HCT116 (cell line): Measurements from ENCODE around the gene ZNF276. TPM values are rescaled to one million over a fixed set of nuclear protein-coding genes. Genes with fewer than 3 reads are reported as not detected.

Experiments
- ATAC-seq: fragments of 200-7000 bp; cut with Tn5 transposase; 2 replicates; pipeline ENCODE4 v1.9.1; 2020; ENCODE audit warnings: mild to moderate bottlenecking, moderate library complexity
- BruUV-seq: library from RNA; stranded (reverse); fragments of 400-500 nt; replicated peaks from 2 replicates; lab custom pipeline; 2021; lab: Mats Ljungman, UMichigan
- CTCF ChIA-PET: fragments of 300-600 bp; sonication (Branson Sonifier 250); formaldehyde crosslinking; loops from one replicate; lab custom pipeline; 2021; ENCODE audit warnings: antibody characterized with exemption; lab: Charles Lee
- POLR2A ChIA-PET: fragments of 300-600, 350-600 bp; sonication (Branson Sonifier 250); formaldehyde crosslinking; loops from one replicate; lab custom pipeline; 2021; ENCODE audit warnings: antibody characterized with exemption; lab: Charles Lee
- RAD21 ChIA-PET, 2 experiments: fragments of 300-600 bp; sonication (Branson Sonifier 250); formaldehyde crosslinking; loops; one replicate each; lab custom pipeline; 2023; ENCODE audit warnings: low total read pairs in 2 of 2; ENCODE audit not compliant: uncharacterized antibody in 2 of 2, unreplicated experiment in 2 of 2, low non-redundant PET in 1 of 2; lab: Charles Lee
- DNase-seq: peaks from one replicate; pipeline ENCODE4 v3.0.0-alpha.2; 2010; ENCODE audit warnings: low read depth, low spot score
- H2AFZ ChIP-seq: fragments of 200-600 bp; shearing (Covaris generic), sonication (generic); 2 replicates; pipeline ENCODE4 v1.6.1; 2017; ENCODE audit warnings: low read depth, mixed run types, mixed read lengths, antibody characterized with exemption, low read length; ENCODE audit not compliant: poor library complexity, severe bottlenecking
- H3K27ac ChIP-seq: 2 replicates; pipeline ENCODE4 v1.5.1; 2012; ENCODE audit warnings: low read depth, low read length
- H3K27me3 ChIP-seq: fragments of 200-600 bp; sonication (generic); 2 replicates; pipeline ENCODE4 v1.6.1; 2016; ENCODE audit warnings: mixed run types, low read length, mixed read lengths; ENCODE audit not compliant: insufficient read depth
- H3K36me3 ChIP-seq, 2 experiments: fragments of 200-500 bp in 1 of 2; fragments of 200-600 bp in 1 of 2; sonication (Bioruptor generic) in 1 of 2; sonication (generic) in 1 of 2; 2 replicates each; pipeline versions ENCODE4 v1.5.1 to v1.6.1; 2014 to 2016; ENCODE audit warnings: low read length in 2 of 2, inconsistent platforms in 1 of 2, mixed read lengths in 1 of 2, mixed run types in 1 of 2; ENCODE audit not compliant: insufficient read depth in 2 of 2, control insufficient read depth in 1 of 2
- H3K4me1 ChIP-seq, 2 experiments: fragments of 200-600 bp in 1 of 2; sonication (generic) in 1 of 2; 2 replicates each; pipeline versions ENCODE4 v1.5.1 to v1.6.1; 2012 to 2017; ENCODE audit warnings: low read length in 2 of 2, inconsistent platforms in 1 of 2, mild to moderate bottlenecking in 1 of 2, mixed read lengths in 1 of 2, mixed run types in 1 of 2, moderate library complexity in 1 of 2; ENCODE audit not compliant: insufficient read depth in 2 of 2, control insufficient read depth in 1 of 2
- H3K4me2 ChIP-seq: fragments of 200-600 bp; sonication (generic); 2 replicates; pipeline ENCODE4 v1.6.1; 2017; ENCODE audit warnings: mixed run types, low read length, mixed read lengths
- H3K4me3 ChIP-seq, 2 experiments: fragments of 200-600 bp in 1 of 2; sonication (generic) in 1 of 2; replicated peaks in 1 of 2; 2 replicates each; pipeline ENCODE4 v1.5.1; 2011 to 2016; ENCODE audit warnings: low read length in 2 of 2, control low read depth in 1 of 2, low read depth in 1 of 2, mild to moderate bottlenecking in 1 of 2, mixed read lengths in 1 of 2, mixed run types in 1 of 2
- H3K79me2 ChIP-seq: fragments of 200-600 bp; sonication (generic); 2 replicates; pipeline ENCODE4 v1.6.1; 2017; ENCODE audit warnings: mild to moderate bottlenecking, mixed run types, low read length, moderate library complexity, mixed read lengths; ENCODE audit not compliant: insufficient read depth
- H3K9ac ChIP-seq: fragments of 200-600 bp; sonication (generic); 2 replicates; pipeline ENCODE4 v1.6.1; 2016; ENCODE audit warnings: low read length, mixed read lengths
- H3K9me2 ChIP-seq: fragments of 200-600 bp; sonication (generic), shearing (Covaris generic); 2 replicates; pipeline ENCODE4 v1.6.1; 2017; ENCODE audit warnings: mixed run types, mild to moderate bottlenecking, moderate library complexity; ENCODE audit not compliant: insufficient read depth
- H3K9me3 ChIP-seq, 2 experiments: fragments of 200-500 bp in 1 of 2; fragments of 200-600 bp in 1 of 2; sonication (Bioruptor generic) in 1 of 2; sonication (generic) in 1 of 2; 2 replicates each; pipeline ENCODE4 v1.6.1; 2014 to 2017; ENCODE audit warnings: low read length in 2 of 2, mixed read lengths in 2 of 2, inconsistent platforms in 1 of 2, low read depth in 1 of 2, mild to moderate bottlenecking in 1 of 2, mixed run types in 1 of 2, moderate library complexity in 1 of 2; ENCODE audit not compliant: control insufficient read depth in 1 of 2, insufficient read depth in 1 of 2
- H4K20me1 ChIP-seq: fragments of 200-600 bp; sonication (generic), shearing (Covaris generic); 2 replicates; pipeline ENCODE4 v1.6.1; 2017; ENCODE audit warnings: mixed run types, mild to moderate bottlenecking, moderate library complexity; ENCODE audit not compliant: insufficient read depth
- CBX3 ChIP-seq: IDR thresholded peaks from 2 replicates; pipeline ENCODE4 v1.6.1; 2012; ENCODE audit warnings: low read depth
- EGR1 ChIP-seq: IDR thresholded peaks from 2 replicates; pipeline ENCODE4 v1.6.1; 2012; ENCODE audit warnings: low read depth
- RAD21 ChIP-seq: IDR thresholded peaks from 2 replicates; pipeline ENCODE4 v1.6.1; 2012; ENCODE audit warnings: low read depth, mild to moderate bottlenecking
- SRF ChIP-seq: IDR thresholded peaks from 2 replicates; pipeline ENCODE4 v1.6.1; 2012; ENCODE audit warnings: low read depth
- TCF7L2 ChIP-seq: IDR thresholded peaks from 2 replicates; pipeline ENCODE4 v1.7.0; 2011; ENCODE audit warnings: borderline replicate concordance, inconsistent platforms; ENCODE audit not compliant: insufficient read depth, insufficient read length; ENCODE audit errors: extremely low read depth
- ZFX ChIP-seq: fragments of 450-650 bp; IDR thresholded peaks from 2 replicates; pipeline ENCODE4 v1.6.1; 2017
- ZNF274 ChIP-seq: fragments of 200-500 bp; sonication (Bioruptor generic); IDR thresholded peaks from 2 replicates; pipeline ENCODE4 v1.6.1; 2014; ENCODE audit warnings: mild to moderate bottlenecking, low read depth, low read length, inconsistent platforms
- intact Hi-C: fragments of 100-400 bp; cut with micrococcal nuclease; formaldehyde crosslinking; loops from 2 replicates; pipeline ENCODE4 v1.10.0; 2022
- total RNA-seq: library from RNA; stranded (reverse); gene quantifications from one replicate; pipeline ENCODE4 v1.2.1, GENCODE V29; 2021; ENCODE audit not compliant: unreplicated experiment
- TF ChIP-seq, protein P1 (sequence below): IDR thresholded peaks from 2 replicates; pipeline ENCODE4 v1.6.1; 2012
- TF ChIP-seq, protein P2 (sequence below): IDR thresholded peaks from 2 replicates; pipeline ENCODE4 v1.6.1; 2012
- TF ChIP-seq, protein P3 (sequence below): IDR thresholded peaks from 2 replicates; pipeline ENCODE4 v1.6.1; 2011; ENCODE audit warnings: mild to moderate bottlenecking, low read length, moderate library complexity; ENCODE audit not compliant: insufficient replicate concordance; ENCODE audit errors: extremely low read depth

The ZNF276 gene
- total RNA-seq, 1 experiment from 2014 or later, result 49.9 TPM

DNA sequence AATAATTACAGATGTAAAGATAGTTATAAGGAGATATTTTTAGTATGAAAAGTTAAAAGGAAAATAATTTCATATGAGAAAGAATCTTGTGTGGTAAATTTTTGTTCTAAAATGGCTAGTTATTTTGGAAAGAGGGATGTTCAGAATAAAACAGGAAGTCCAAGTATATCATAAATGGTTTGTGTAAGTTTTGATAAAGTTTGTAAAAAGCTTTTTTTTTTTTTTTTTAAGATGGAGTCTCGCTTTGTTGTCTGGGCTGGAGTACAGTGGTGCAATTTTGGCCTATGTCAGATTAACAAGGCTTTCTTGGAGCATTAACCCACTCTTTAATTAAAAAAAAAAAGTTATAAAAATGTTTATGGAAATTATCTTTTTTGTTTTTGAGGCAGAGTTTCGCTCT lies 43.1 kb upstream of the ZNF276 start:
- Histone ChIP-seq H3K4me3 (no peak overlapping the region), H3K27me3 (no peaks in the 10 kb centered on the region), H2AFZ (no peak overlapping the region), H3K36me3 (0 out of 4 replicates have a peak, but pooled peaks cover 0 to 6% of the 10 kb centered on the region in 2 experiments), H3K79me2 (no peaks in the 10 kb centered on the region), H3K9me3 (peaks cover 15 to 24% of the 10 kb centered on the region in 2 experiments; a peak in 2 of 4 replicates), H3K9ac (no peak overlapping the region), H3K9me2 (no peaks in the 10 kb centered on the region), H4K20me1 (no peaks in the 10 kb centered on the region), H3K4me1 (no peaks in the 10 kb centered on the region), H3K27ac (no peak overlapping the region), H3K4me2 (no peak overlapping the region)
- ChIA-PET CTCF (no interaction called here), RAD21 (no interaction called here), POLR2A (no interaction called here)
- intact Hi-C loops, result no loop called here
- no peak for DNase-seq
- BruUV-seq, result no TSS peak
- TF ChIP-seq, protein P1, sequence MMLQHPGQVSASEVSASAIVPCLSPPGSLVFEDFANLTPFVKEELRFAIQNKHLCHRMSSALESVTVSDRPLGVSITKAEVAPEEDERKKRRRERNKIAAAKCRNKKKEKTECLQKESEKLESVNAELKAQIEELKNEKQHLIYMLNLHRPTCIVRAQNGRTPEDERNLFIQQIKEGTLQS, result no peak
- TF ChIP-seq, protein P2, sequence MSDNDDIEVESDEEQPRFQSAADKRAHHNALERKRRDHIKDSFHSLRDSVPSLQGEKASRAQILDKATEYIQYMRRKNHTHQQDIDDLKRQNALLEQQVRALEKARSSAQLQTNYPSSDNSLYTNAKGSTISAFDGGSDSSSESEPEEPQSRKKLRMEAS, result no peak
- peak; percentile 73; the same call in 1 of the 2 replicates for TF ChIP-seq CBX3
- TF ChIP-seq SRF, result no peak
- TF ChIP-seq, protein P3, sequence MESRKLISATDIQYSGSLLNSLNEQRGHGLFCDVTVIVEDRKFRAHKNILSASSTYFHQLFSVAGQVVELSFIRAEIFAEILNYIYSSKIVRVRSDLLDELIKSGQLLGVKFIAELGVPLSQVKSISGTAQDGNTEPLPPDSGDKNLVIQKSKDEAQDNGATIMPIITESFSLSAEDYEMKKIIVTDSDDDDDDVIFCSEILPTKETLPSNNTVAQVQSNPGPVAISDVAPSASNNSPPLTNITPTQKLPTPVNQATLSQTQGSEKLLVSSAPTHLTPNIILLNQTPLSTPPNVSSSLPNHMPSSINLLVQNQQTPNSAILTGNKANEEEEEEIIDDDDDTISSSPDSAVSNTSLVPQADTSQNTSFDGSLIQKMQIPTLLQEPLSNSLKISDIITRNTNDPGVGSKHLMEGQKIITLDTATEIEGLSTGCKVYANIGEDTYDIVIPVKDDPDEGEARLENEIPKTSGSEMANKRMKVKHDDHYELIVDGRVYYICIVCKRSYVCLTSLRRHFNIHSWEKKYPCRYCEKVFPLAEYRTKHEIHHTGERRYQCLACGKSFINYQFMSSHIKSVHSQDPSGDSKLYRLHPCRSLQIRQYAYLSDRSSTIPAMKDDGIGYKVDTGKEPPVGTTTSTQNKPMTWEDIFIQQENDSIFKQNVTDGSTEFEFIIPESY, result no peak
- ATAC-seq, result no peak

DNA sequence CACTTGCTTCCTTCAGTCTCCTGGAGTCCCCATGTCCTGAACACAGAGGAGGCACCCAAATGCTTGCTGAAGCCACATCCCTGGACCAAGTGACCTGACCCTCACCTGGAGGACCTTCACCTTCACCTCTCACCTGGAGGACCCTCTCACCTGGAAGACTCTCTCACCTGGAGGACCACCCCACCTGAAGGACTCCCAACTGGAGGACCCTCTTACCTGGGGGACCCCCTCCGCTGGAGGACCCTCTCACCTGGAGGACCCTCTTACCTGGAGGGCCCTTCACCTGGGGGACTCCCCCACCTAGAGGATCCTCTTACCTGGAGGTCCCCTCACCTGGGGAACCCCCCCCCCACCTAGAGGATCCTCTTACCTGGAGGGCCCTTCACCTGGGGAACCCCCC lies 35.4 kb upstream of the ZNF276 start:
- no peak overlapping the region; the same call in 1 of the 2 replicates for H3K27ac ChIP-seq
- H2AFZ ChIP-seq, result no peak overlapping the region
- ATAC-seq, result no peak
- H3K36me3 ChIP-seq, result peaks cover 6 to 46% of the 10 kb centered on the region in 2 experiments; a peak in 3 of 4 replicates
- H3K27me3 ChIP-seq, result no peaks in the 10 kb centered on the region
- H3K9me2 ChIP-seq, result no peaks in the 10 kb centered on the region
- H3K79me2 ChIP-seq, result peaks cover 30% of the 10 kb centered on the region
- H3K4me1 ChIP-seq, result peaks cover 9 to 20% of the 10 kb centered on the region in 2 experiments
- BruUV-seq, result no TSS peak
- ChIA-PET CTCF (interaction anchor here (1.0 to 1.8 kb wide), 3 partner anchors 14 to 120 kb away, joined by 3 to 14 read pairs (median 3); no protein-coding TSS in a partner anchor), POLR2A (interaction anchor here (1.0 to 1.4 kb wide), 5 partner anchors 10 to 20 kb away, joined by 3 to 7 read pairs (median 4); no protein-coding TSS in a partner anchor), RAD21 (interaction anchor here in 1 of 2 experiments (0.7 kb wide), 1 partner anchor 14 kb away, joined by 3 read pairs; no protein-coding TSS in a partner anchor)
- peak overlapping the region; percentile 95 for H3K4me2 ChIP-seq
- no peak for DNase-seq
- peak overlapping the region; percentile 57 to 85 for H3K4me3 ChIP-seq
- no peak for TF ChIP-seq ZNF274
- TF ChIP-seq EGR1, result no peak
- no peak for TF ChIP-seq RAD21
- TF ChIP-seq, protein P3, result no peak
- no peak for TF ChIP-seq TCF7L2
- no peak for TF ChIP-seq SRF
- no peak for TF ChIP-seq ZFX
- TF ChIP-seq CBX3, result no peak
- H4K20me1 ChIP-seq, result no peaks in the 10 kb centered on the region
- intact Hi-C loops, result loop anchor here (1.0 kb wide), 1 partner anchor 14 kb away; no protein-coding TSS in a partner anchor
- H3K9me3 ChIP-seq, result peaks cover 6 to 10% of the 10 kb centered on the region in 2 experiments; a peak in 3 of 4 replicates
- H3K9ac ChIP-seq, result peak overlapping the region; percentile 86; the same call in 1 of the 2 replicates
